ENCODE measurements around the gene HRH2.

The HRH2 gene

GRCh38 chr5:175666216-175666615 lies 8.3 kb downstream of the HRH2 start:
- Histone ChIP-seq H3K4me3 (ENCODE audit: low read length) (no peak overlapping the region), H3K36me3 (ENCODE audit: control insufficient read depth, insufficient read depth, low read length) (no peaks in the 10 kb centered on the region), H3K9ac (ENCODE audit: low read length) (no peak overlapping the region), H3K4me1 (ENCODE audit: control insufficient read depth, insufficient read depth, low read length) (no peaks in the 10 kb centered on the region), H3K27me3 (ENCODE audit: control insufficient read depth, insufficient read depth, low read length) (no peaks in the 10 kb centered on the region), H3K27ac (ENCODE audit: low read depth, low read length) (no peak overlapping the region)

- Histone ChIP-seq H3K9ac (ENCODE audit: low read length) (no peak overlapping the region), H3K4me1 (ENCODE audit: control insufficient read depth, insufficient read depth, low read length) (no peaks in the 10 kb centered on the region), H3K36me3 (ENCODE audit: control insufficient read depth, insufficient read depth, low read length) (no peaks in the 10 kb centered on the region), H3K27me3 (ENCODE audit: control insufficient read depth, insufficient read depth, low read length) (no peaks in the 10 kb centered on the region), H3K27ac (ENCODE audit: low read depth, low read length) (no peak overlapping the region), H3K4me3 (ENCODE audit: low read length) (no peak overlapping the region)
These were observed 10.1 kb downstream of the HRH2 start for GRCh38 chr5:175668006-175668405.

- no peaks in the 10 kb centered on the region for H3K36me3 ChIP-seq (ENCODE audit: control insufficient read depth, insufficient read depth, low read length)
- no peak overlapping the region for H3K9ac ChIP-seq (ENCODE audit: low read length)
- no peaks in the 10 kb centered on the region for H3K27me3 ChIP-seq (ENCODE audit: control insufficient read depth, insufficient read depth, low read length)
- no peaks in the 10 kb centered on the region for H3K4me1 ChIP-seq (ENCODE audit: control insufficient read depth, insufficient read depth, low read length)
- no peak overlapping the region for H3K4me3 ChIP-seq (ENCODE audit: low read length)
- H3K27ac ChIP-seq (ENCODE audit: low read depth, low read length), result no peak overlapping the region
These were observed 12.5 kb downstream of the HRH2 start for GRCh38 chr5:175670372-175670771.

- H3K27ac ChIP-seq (ENCODE audit: low read depth, low read length), result no peak overlapping the region
- no peaks in the 10 kb centered on the region for H3K36me3 ChIP-seq (ENCODE audit: control insufficient read depth, insufficient read depth, low read length)
- no peaks in the 10 kb centered on the region for H3K4me1 ChIP-seq (ENCODE audit: control insufficient read depth, insufficient read depth, low read length)
- H3K27me3 ChIP-seq (ENCODE audit: control insufficient read depth, insufficient read depth, low read length), result no peaks in the 10 kb centered on the region
- H3K4me3 ChIP-seq (ENCODE audit: low read length), result no peak overlapping the region
- H3K9ac ChIP-seq (ENCODE audit: low read length), result no peak overlapping the region
These were observed 13.1 kb downstream of the HRH2 start for GRCh38 chr5:175671013-175671412.

- H3K4me1 ChIP-seq (ENCODE audit: control insufficient read depth, insufficient read depth, low read length), result no peaks in the 10 kb centered on the region
- H3K27ac ChIP-seq (ENCODE audit: low read depth, low read length), result no peak overlapping the region
- H3K9ac ChIP-seq (ENCODE audit: low read length), result no peak overlapping the region
- no peaks in the 10 kb centered on the region for H3K36me3 ChIP-seq (ENCODE audit: control insufficient read depth, insufficient read depth, low read length)
- H3K4me3 ChIP-seq (ENCODE audit: low read length), result no peak overlapping the region
- H3K27me3 ChIP-seq (ENCODE audit: control insufficient read depth, insufficient read depth, low read length), result no peaks in the 10 kb centered on the region
These were observed 15.2 kb downstream of the HRH2 start for GRCh38 chr5:175672976-175673648.

- Histone ChIP-seq H3K27ac (ENCODE audit: low read depth, low read length) (no peak overlapping the region), H3K4me1 (ENCODE audit: control insufficient read depth, insufficient read depth, low read length) (no peaks in the 10 kb centered on the region)
These were observed 17.0 kb downstream of the HRH2 start for GRCh38 chr5:175674731-175675346.

GRCh38 chr5:175675873-175676272 lies 18.0 kb downstream of the HRH2 start:
- Histone ChIP-seq H3K36me3 (ENCODE audit: control insufficient read depth, insufficient read depth, low read length) (no peaks in the 10 kb centered on the region), H3K4me1 (ENCODE audit: control insufficient read depth, insufficient read depth, low read length) (no peaks in the 10 kb centered on the region), H3K4me3 (ENCODE audit: low read length) (no peak overlapping the region), H3K27ac (ENCODE audit: low read depth, low read length) (no peak overlapping the region), H3K9ac (ENCODE audit: low read length) (no peak overlapping the region), H3K27me3 (ENCODE audit: control insufficient read depth, insufficient read depth, low read length) (no peaks in the 10 kb centered on the region)

More at GRCh38 chr5:175674731-175675346, 17.0 kb downstream of the HRH2 start:
- H3K27me3 ChIP-seq (ENCODE audit: control insufficient read depth, insufficient read depth, low read length), result no peaks in the 10 kb centered on the region
- no peaks in the 10 kb centered on the region for H3K36me3 ChIP-seq (ENCODE audit: control insufficient read depth, insufficient read depth, low read length)
- no peak overlapping the region for H3K4me3 ChIP-seq (ENCODE audit: low read length)
- H3K9ac ChIP-seq (ENCODE audit: low read length), result no peak overlapping the region

- Histone ChIP-seq H3K27ac (ENCODE audit: low read depth, low read length) (no peak overlapping the region), H3K9ac (ENCODE audit: low read length) (no peak overlapping the region), H3K27me3 (ENCODE audit: control insufficient read depth, insufficient read depth, low read length) (no peaks in the 10 kb centered on the region), H3K4me3 (ENCODE audit: low read length) (no peak overlapping the region), H3K36me3 (ENCODE audit: control insufficient read depth, insufficient read depth, low read length) (no peaks in the 10 kb centered on the region), H3K4me1 (ENCODE audit: control insufficient read depth, insufficient read depth, low read length) (no peaks in the 10 kb centered on the region)
These were observed 19.7 kb downstream of the HRH2 start for GRCh38 chr5:175677571-175677970.

GRCh38 chr5:175678074-175678473 lies 20.2 kb downstream of the HRH2 start:
- Histone ChIP-seq H3K4me1 (ENCODE audit: control insufficient read depth, insufficient read depth, low read length) (no peaks in the 10 kb centered on the region), H3K4me3 (ENCODE audit: low read length) (no peak overlapping the region)

GRCh38 chr5:175679411-175679810 lies 21.5 kb downstream of the HRH2 start:
- no peaks in the 10 kb centered on the region for H3K36me3 ChIP-seq (ENCODE audit: control insufficient read depth, insufficient read depth, low read length)
- H3K4me1 ChIP-seq (ENCODE audit: control insufficient read depth, insufficient read depth, low read length), result no peaks in the 10 kb centered on the region
- no peak overlapping the region for H3K27ac ChIP-seq (ENCODE audit: low read depth, low read length)
- H3K9ac ChIP-seq (ENCODE audit: low read length), result no peak overlapping the region
- no peaks in the 10 kb centered on the region for H3K27me3 ChIP-seq (ENCODE audit: control insufficient read depth, insufficient read depth, low read length)
- no peak overlapping the region for H3K4me3 ChIP-seq (ENCODE audit: low read length)

More at GRCh38 chr5:175678074-175678473, 20.2 kb downstream of the HRH2 start:
- Histone ChIP-seq H3K9ac (ENCODE audit: low read length) (no peak overlapping the region), H3K27me3 (ENCODE audit: control insufficient read depth, insufficient read depth, low read length) (no peaks in the 10 kb centered on the region), H3K27ac (ENCODE audit: low read depth, low read length) (no peak overlapping the region), H3K36me3 (ENCODE audit: control insufficient read depth, insufficient read depth, low read length) (no peaks in the 10 kb centered on the region)

- Histone ChIP-seq H3K4me1 (ENCODE audit: control insufficient read depth, insufficient read depth, low read length) (no peaks in the 10 kb centered on the region), H3K27me3 (ENCODE audit: control insufficient read depth, insufficient read depth, low read length) (no peaks in the 10 kb centered on the region)
These were observed 22.1 kb downstream of the HRH2 start for GRCh38 chr5:175680020-175680419.

GRCh38 chr5:175680463-175680862 lies 22.6 kb downstream of the HRH2 start:
- H3K36me3 ChIP-seq (ENCODE audit: control insufficient read depth, insufficient read depth, low read length), result no peaks in the 10 kb centered on the region
- no peak overlapping the region for H3K9ac ChIP-seq (ENCODE audit: low read length)
- no peak overlapping the region for H3K4me3 ChIP-seq (ENCODE audit: low read length)
- H3K27me3 ChIP-seq (ENCODE audit: control insufficient read depth, insufficient read depth, low read length), result no peaks in the 10 kb centered on the region
- H3K4me1 ChIP-seq (ENCODE audit: control insufficient read depth, insufficient read depth, low read length), result no peaks in the 10 kb centered on the region
- H3K27ac ChIP-seq (ENCODE audit: low read depth, low read length), result no peak overlapping the region

More at GRCh38 chr5:175680020-175680419, 22.1 kb downstream of the HRH2 start:
- Histone ChIP-seq H3K27ac (ENCODE audit: low read depth, low read length) (no peak overlapping the region), H3K36me3 (ENCODE audit: control insufficient read depth, insufficient read depth, low read length) (no peaks in the 10 kb centered on the region), H3K4me3 (ENCODE audit: low read length) (no peak overlapping the region), H3K9ac (ENCODE audit: low read length) (no peak overlapping the region)

Data from rectal smooth muscle tissue (tissue), 1 donor.